Urothelium cell line (cell line): ENCODE results near the gene OCEL1.
A peak's percentile ranks its signal among the peaks of the same experiment; 100 is the strongest.
"Not testable (repeated sequence)": the region's sequence is repeated elsewhere in the genome, so short reads cannot be mapped to it uniquely, and the experiment has no call there.

Source experiments
- DNase-seq: peaks from one replicate; pipeline ENCODE4 v3.0.0; 2011; ENCODE audit warnings: low spot score, mixed read lengths
- FAIRE-seq: peaks from 2 replicates; lab custom pipeline; 2011; peaks lifted over from hg19 to GRCh38; lab: Jason Lieb, UNC

The OCEL1 gene

GRCh38 chr19:17260842-17261325, 34.9 kb downstream of the OCEL1 start:
- DNase-seq (peak; percentile 74), FAIRE-seq (no peak)

GRCh38 chr19:17262557-17262956, 36.5 kb downstream of the OCEL1 start:
- FAIRE-seq (no peak), DNase-seq (no peak)

- no peak for DNase-seq
Measured at GRCh38 chr19:17263712-17264640, 38.0 kb downstream of the OCEL1 start.

GRCh38 chr19:17264641-17264979, 38.6 kb downstream of the OCEL1 start, which contains the start of gene USHBP1:
Gene USHBP1 (minus strand): TSS chr19:17264745. CDS start chr19:17264299, 446 bp downstream.
- no peak for DNase-seq
- no peak for FAIRE-seq

More at GRCh38 chr19:17263712-17264640, 38.0 kb downstream of the OCEL1 start:
- no peak for FAIRE-seq

- DNase-seq (no peak), FAIRE-seq (no peak)
Measured at GRCh38 chr19:17266026-17266425, 40.0 kb downstream of the OCEL1 start.

- FAIRE-seq (no peak), DNase-seq (no peak)
Measured at GRCh38 chr19:17266589-17266974, 40.6 kb downstream of the OCEL1 start.

- FAIRE-seq (no peak), DNase-seq (peak; percentile 92)
Measured at GRCh38 chr19:17266975-17267788, 41.2 kb downstream of the OCEL1 start, which contains the start of gene BABAM1. Gene BABAM1 (plus strand): TSS chr19:17267443. CDS start chr19:17268807, 1,364 bp downstream.

GRCh38 chr19:17268754-17269153, 42.7 kb downstream of the OCEL1 start:
- no peak for FAIRE-seq

GRCh38 chr19:17274892-17275291, 48.9 kb downstream of the OCEL1 start:
- DNase-seq, FAIRE-seq: not testable (repeated sequence)

More at GRCh38 chr19:17268754-17269153, 42.7 kb downstream of the OCEL1 start:
- no peak for DNase-seq

GRCh38 chr19:17275441-17276175, 49.6 kb downstream of the OCEL1 start:
- no peak for FAIRE-seq
- no peak for DNase-seq
